ENCODE measurements around the gene CCL22.
"Not testable (repeated sequence)": the region's sequence is repeated elsewhere in the genome, so short reads cannot be mapped to it uniquely, and the experiment has no call there.

Gene CCL22
- 0 to 1.2 (median 0) reads per million in 3 experiments for total RNA-seq

- no peak for DNase-seq
These were observed at the start of gene CCL22 for GRCh38 chr16:57358527-57359095. Gene CCL22, plus strand, starts transcription at chr16:57358783. Its CDS starts 34 bp downstream, at chr16:57358817.

GRCh38 chr16:57310801-57311200 is 47.8 kb upstream of the CCL22 start:
- DNase-seq: no peak

- no peak for DNase-seq
These were observed 45.1 kb upstream of the CCL22 start for GRCh38 chr16:57313509-57313908.

- no peak for DNase-seq
These were observed 44.3 kb upstream of the CCL22 start for GRCh38 chr16:57314161-57314785.

- DNase-seq: no peak
These were observed 43.2 kb upstream of the CCL22 start for GRCh38 chr16:57315416-57315815.

- no peak for DNase-seq
These were observed 42.1 kb upstream of the CCL22 start for GRCh38 chr16:57316390-57317017.

GRCh38 chr16:57318240-57318970 is 40.2 kb upstream of the CCL22 start:
- DNase-seq: no peak

GRCh38 chr16:57319646-57320045 is 38.9 kb upstream of the CCL22 start:
- DNase-seq: no peak

GRCh38 chr16:57324749-57325148 is 33.8 kb upstream of the CCL22 start:
- DNase-seq: no peak

- DNase-seq: no peak
These were observed 33.1 kb upstream of the CCL22 start for GRCh38 chr16:57325458-57325857.

GRCh38 chr16:57329718-57330327 is 28.8 kb upstream of the CCL22 start:
- DNase-seq: no peak

- no peak for DNase-seq
These were observed 27.2 kb upstream of the CCL22 start for GRCh38 chr16:57331355-57331754.

GRCh38 chr16:57333402-57333801 is 25.2 kb upstream of the CCL22 start:
- no peak for DNase-seq

- DNase-seq: no peak
These were observed 23.2 kb upstream of the CCL22 start for GRCh38 chr16:57335366-57335765.

- DNase-seq: no peak
These were observed 17.5 kb upstream of the CCL22 start for GRCh38 chr16:57341062-57341440.

- DNase-seq: no peak
These were observed 16.9 kb upstream of the CCL22 start for GRCh38 chr16:57341441-57342303.

GRCh38 chr16:57342606-57343005 is 16.0 kb upstream of the CCL22 start:
- DNase-seq: not testable (repeated sequence)

GRCh38 chr16:57343221-57343620 is 15.4 kb upstream of the CCL22 start:
- no peak for DNase-seq

GRCh38 chr16:57344094-57344493 is 14.5 kb upstream of the CCL22 start:
- DNase-seq: not testable (repeated sequence)

- DNase-seq: no peak
These were observed 13.6 kb upstream of the CCL22 start for GRCh38 chr16:57345021-57345420.

- DNase-seq: no peak
These were observed 12.8 kb upstream of the CCL22 start for GRCh38 chr16:57345666-57346204.

- DNase-seq: no peak
These were observed 10.7 kb upstream of the CCL22 start for GRCh38 chr16:57347858-57348257.

Data from central memory CD4-positive, alpha-beta T cell (primary cell).